Effector memory CD4-positive, alpha-beta T cell (primary cell): ENCODE measurements around the gene NPAS3.

Experiments
- DNase-seq, 3 donors: peaks; one replicate each; pipeline ENCODE4 v3.0.0-alpha.2; 2020
- H3K27ac ChIP-seq: 2 replicates; pipeline ENCODE4 v1.7.0; 2013; ENCODE audit warnings: mild to moderate bottlenecking, low read length, moderate library complexity; ENCODE audit not compliant: insufficient read depth, poor library complexity, severe bottlenecking
- H3K27me3 ChIP-seq: replicated peaks from 2 replicates; pipeline ENCODE4 v1.7.0; 2013; ENCODE audit warnings: mild to moderate bottlenecking, low read length; ENCODE audit not compliant: insufficient read depth, control insufficient read depth, poor library complexity, severe bottlenecking
- H3K36me3 ChIP-seq: 2 replicates; pipeline ENCODE4 v1.7.0; 2013; ENCODE audit warnings: mild to moderate bottlenecking, low read length, moderate library complexity; ENCODE audit not compliant: control insufficient read depth, insufficient read depth
- H3K4me1 ChIP-seq: 2 replicates; pipeline ENCODE4 v1.7.0; 2013; ENCODE audit warnings: low read length, mild to moderate bottlenecking; ENCODE audit not compliant: control insufficient read depth, insufficient read depth, poor library complexity, severe bottlenecking
- H3K4me3 ChIP-seq: 2 replicates; pipeline ENCODE4 v1.7.0; 2013; ENCODE audit warnings: low read length, low read depth, mild to moderate bottlenecking; ENCODE audit not compliant: insufficient read depth, poor library complexity, severe bottlenecking
- H3K9me3 ChIP-seq: 2 replicates; pipeline ENCODE4 v1.7.0; 2013; ENCODE audit warnings: mild to moderate bottlenecking, low read length, moderate library complexity; ENCODE audit not compliant: control insufficient read depth

Gene NPAS3

DNA sequence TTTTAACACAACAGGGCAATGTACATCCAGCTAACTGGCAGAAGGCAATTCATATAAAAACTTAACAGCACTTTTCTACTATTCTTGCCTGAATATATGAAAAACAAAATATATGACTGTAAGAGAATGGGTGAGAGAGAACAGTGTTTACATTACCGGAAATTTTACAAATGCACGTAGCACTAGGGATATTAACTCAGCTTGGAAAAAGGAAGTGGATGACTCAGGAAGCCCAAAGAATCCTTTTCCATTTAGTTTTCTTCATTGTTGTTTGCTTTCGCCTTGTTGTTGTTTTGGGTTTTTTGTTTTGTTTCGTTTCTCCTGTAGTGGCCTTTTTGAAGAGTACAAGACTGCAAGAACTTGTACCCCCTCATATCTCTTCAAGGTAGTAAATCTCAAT is 716.7 kb downstream of the NPAS3 start:
- H3K36me3 ChIP-seq: no peaks in the 10 kb centered on the region
- H3K4me1 ChIP-seq: no peaks in the 10 kb centered on the region
- no peaks in the 10 kb centered on the region for H3K9me3 ChIP-seq
- no peak overlapping the region for H3K27ac ChIP-seq
- no peak for DNase-seq
- H3K4me3 ChIP-seq: no peak overlapping the region
- H3K27me3 ChIP-seq: no peaks in the 10 kb centered on the region

DNA sequence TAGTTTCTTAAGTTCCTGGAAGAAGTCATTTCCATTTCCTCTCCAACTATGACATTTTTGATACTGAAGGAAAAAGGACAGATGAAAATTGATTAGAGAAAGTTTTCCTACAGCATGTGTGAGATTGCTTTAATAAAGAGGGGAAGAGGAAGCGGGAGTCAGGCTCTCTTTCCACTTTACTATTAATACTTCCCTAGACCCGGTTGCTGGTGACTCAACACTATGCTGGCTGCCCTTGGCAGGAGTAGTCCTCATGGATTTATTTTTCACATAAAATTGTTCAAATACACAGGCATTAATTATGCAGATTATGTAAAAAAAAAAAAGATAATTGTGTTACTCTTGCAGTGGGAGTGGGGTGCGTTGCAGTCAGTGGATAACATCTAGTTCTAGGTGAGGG is 718.8 kb downstream of the NPAS3 start:
- Histone ChIP-seq H3K4me1 (no peaks in the 10 kb centered on the region), H3K36me3 (no peaks in the 10 kb centered on the region), H3K9me3 (no peaks in the 10 kb centered on the region), H3K27me3 (no peaks in the 10 kb centered on the region), H3K4me3 (no peak overlapping the region), H3K27ac (no peak overlapping the region)
- DNase-seq: no peak

DNA sequence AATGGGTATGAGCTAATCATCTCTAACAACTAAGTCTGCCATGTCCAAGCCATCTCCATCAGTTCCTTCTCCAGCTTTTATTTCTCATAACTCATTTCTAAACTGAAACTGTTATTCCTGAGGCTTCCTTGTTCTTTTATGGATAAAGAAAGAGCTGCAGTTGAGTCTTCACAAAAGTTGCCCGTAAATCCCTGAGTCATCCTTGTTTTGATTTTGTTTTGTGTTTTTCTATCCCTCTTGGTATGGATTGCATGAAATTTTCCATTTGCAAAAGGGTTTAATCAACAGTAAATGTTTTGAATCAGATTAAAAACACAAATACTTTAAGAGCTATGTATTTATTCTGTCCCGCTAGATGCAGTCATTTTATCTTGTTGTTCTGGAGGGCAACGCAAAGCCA is 721.6 kb downstream of the NPAS3 start:
- Histone ChIP-seq H3K36me3 (no peaks in the 10 kb centered on the region), H3K4me3 (no peak overlapping the region), H3K27me3 (no peaks in the 10 kb centered on the region), H3K9me3 (no peaks in the 10 kb centered on the region), H3K4me1 (no peaks in the 10 kb centered on the region), H3K27ac (no peak overlapping the region)
- DNase-seq: no peak

DNA sequence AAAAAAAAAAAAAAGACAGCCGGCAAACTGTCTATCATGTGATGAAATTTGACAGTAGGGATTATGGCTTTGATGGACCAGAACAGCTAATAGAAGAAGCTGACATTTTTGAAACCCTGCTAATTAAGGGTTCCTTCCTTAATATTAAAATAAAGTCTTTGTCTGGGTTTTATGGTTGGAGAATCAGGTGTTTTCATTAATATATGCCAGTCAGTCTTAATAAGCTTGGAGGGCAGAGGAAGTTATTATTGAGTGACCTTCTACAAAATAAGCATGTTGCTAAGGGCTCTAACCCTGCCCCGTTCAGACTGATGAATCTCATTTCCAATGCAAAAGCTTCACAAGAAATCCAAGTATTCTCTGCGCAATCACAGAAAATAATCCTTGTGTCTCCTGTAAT is 722.4 kb downstream of the NPAS3 start:
- DNase-seq: no peak
- no peaks in the 10 kb centered on the region for H3K27me3 ChIP-seq
- no peaks in the 10 kb centered on the region for H3K36me3 ChIP-seq
- H3K4me1 ChIP-seq: no peaks in the 10 kb centered on the region
- no peak overlapping the region for H3K4me3 ChIP-seq
- no peak overlapping the region for H3K27ac ChIP-seq
- no peaks in the 10 kb centered on the region for H3K9me3 ChIP-seq

DNA sequence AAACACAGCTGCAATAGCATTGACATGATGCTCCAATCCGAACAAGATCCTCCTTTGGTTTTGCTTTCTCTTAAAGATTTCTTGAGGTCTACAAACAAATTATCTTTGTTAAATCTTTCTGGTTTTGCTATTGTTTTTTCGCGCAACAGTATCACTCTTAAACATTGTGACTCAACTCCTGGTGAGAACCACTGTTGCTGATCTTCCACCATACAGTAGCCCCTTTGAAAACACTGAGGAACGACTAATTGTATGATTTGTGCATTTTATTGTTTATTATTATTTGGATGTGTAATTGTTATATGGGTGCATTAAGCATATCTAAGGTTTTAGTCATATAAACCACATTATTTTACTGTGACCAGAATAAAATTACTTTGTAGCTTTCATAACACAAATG is 729.4 kb downstream of the NPAS3 start:
- DNase-seq: no peak
- Histone ChIP-seq H3K9me3 (no peaks in the 10 kb centered on the region), H3K36me3 (no peaks in the 10 kb centered on the region), H3K27ac (no peak overlapping the region), H3K27me3 (no peaks in the 10 kb centered on the region), H3K4me1 (no peaks in the 10 kb centered on the region), H3K4me3 (no peak overlapping the region)

DNA sequence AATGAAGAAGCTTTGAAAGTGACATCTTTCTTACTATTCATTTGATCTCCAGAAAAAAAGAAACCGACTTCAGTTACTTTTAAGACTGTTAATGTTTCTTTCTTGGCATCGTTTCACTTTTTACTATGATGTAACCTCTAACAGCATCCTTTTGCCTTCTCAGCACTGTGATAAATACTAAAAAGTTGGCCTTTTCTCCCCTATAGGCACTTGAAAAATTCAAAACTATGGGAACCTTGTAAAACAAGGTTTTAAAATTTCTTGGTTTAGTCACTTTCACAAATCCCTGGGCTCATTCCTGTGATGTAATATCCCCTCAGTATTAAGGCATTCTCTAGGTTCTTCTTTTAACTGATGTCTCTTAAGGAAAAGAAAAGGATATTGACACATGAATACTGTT is 730.4 kb downstream of the NPAS3 start:
- no peaks in the 10 kb centered on the region for H3K9me3 ChIP-seq
- no peaks in the 10 kb centered on the region for H3K4me1 ChIP-seq
- H3K27me3 ChIP-seq: no peaks in the 10 kb centered on the region
- no peak overlapping the region for H3K4me3 ChIP-seq
- DNase-seq: no peak
- no peaks in the 10 kb centered on the region for H3K36me3 ChIP-seq
- H3K27ac ChIP-seq: no peak overlapping the region

DNA sequence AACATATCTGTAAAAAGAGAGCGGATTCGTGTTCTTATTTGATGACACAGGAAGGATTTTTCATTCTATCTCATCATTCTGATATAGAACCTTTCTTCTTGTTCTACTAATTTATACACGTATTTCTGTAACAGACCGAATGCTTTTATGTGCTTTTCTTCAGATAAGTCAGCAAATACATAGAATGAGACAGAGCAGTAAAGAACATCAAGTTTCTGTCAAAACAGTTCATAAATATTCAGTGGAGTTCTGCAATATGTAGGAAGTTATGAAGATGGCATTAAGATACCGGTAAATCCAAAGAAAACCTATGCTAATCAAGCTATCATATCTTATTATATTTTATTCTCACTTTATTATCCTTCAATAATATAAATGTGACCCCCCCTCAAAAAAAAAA is 731.6 kb downstream of the NPAS3 start:
- no peak for DNase-seq
- Histone ChIP-seq H3K27me3 (no peaks in the 10 kb centered on the region), H3K27ac (no peak overlapping the region), H3K36me3 (no peaks in the 10 kb centered on the region), H3K9me3 (no peaks in the 10 kb centered on the region), H3K4me3 (no peak overlapping the region), H3K4me1 (no peaks in the 10 kb centered on the region)

DNA sequence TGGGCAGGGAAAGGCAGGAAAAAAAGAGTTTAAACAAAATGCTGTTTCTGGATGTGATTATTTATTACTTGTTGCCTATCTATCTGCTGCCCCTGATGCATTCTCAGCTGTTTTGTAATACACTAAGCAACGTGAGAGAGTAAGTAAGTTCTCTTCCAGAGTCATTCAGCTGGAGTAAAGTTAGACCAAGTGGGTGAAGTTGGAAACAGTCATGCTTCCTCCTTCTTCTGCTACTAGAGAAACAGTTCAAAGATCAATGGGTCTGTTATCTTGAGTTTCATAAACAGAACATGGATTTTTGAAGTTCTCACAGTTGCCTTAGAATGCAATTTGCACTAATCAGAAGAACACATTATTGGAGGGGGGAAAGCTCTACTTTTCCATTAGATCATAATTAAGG is 732.9 kb downstream of the NPAS3 start:
- H3K9me3 ChIP-seq: no peaks in the 10 kb centered on the region
- no peaks in the 10 kb centered on the region for H3K4me1 ChIP-seq
- no peaks in the 10 kb centered on the region for H3K36me3 ChIP-seq
- H3K4me3 ChIP-seq: no peak overlapping the region
- no peaks in the 10 kb centered on the region for H3K27me3 ChIP-seq
- DNase-seq: no peak
- H3K27ac ChIP-seq: no peak overlapping the region

DNA sequence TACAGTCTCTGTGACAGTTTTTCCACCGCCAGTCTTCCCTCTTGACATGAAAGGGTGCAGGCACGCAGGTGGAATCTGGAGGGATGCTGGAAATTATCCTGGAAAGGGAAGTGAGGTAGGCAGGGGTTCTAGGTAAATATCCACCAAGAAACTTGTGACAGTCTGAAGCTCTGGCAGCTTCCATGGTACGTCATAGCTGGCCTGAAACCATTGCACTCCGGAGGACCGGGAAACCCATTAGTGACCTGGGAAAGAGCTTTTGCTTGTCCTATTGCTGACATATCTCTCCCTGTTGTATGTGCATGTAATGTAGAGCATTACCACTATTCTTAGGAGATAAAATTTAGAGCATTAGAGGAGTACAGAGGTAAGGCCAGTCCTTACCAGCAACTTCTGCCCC is 736.2 kb downstream of the NPAS3 start:
- Histone ChIP-seq H3K4me1 (no peaks in the 10 kb centered on the region), H3K27ac (no peak overlapping the region), H3K9me3 (no peaks in the 10 kb centered on the region), H3K27me3 (no peaks in the 10 kb centered on the region), H3K36me3 (no peaks in the 10 kb centered on the region), H3K4me3 (no peak overlapping the region)
- DNase-seq: no peak

DNA sequence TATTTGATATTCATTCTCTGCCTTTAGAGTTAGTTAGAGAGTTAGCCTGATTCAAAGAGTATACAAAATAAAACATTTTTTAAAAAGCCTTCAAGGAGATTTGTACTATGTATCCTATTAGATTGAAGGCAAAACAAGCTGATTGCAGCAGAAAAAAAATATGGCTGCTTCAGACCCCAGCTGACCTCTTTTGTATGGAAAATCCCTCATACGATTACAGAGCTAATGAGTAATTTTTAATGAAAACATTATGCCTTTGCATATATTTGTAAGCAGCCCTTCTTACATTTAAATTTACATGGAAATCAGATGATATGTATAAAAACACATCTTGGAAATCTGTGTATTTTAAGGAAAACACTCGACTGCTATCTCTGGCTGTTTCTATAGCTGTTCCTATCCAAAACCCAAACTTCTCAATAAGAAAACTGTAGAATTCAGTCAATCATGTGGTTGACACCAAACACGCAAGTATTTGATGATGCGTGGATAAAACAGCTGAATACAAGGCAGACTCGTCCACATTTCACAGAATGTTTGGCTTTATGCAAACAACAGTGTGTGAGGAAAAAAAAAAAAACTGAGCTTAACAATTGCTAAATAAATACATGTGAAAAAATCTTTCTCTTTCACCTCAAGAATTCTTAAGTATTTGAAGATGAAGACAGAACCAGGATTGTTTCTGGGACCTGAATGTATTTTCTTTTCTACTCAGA is 736.9 kb downstream of the NPAS3 start:
- Histone ChIP-seq H3K4me3 (no peak overlapping the region), H3K36me3 (no peaks in the 10 kb centered on the region), H3K9me3 (no peaks in the 10 kb centered on the region), H3K4me1 (no peaks in the 10 kb centered on the region), H3K27me3 (no peaks in the 10 kb centered on the region), H3K27ac (no peak overlapping the region)
- DNase-seq: no peak
